NOMO-1 treated with DMSO at 0.1 percent for 48 hours (cell line): ENCODE measurements around the gene CDHR3.

Source experiments
- DNase-seq: peaks from one replicate; lab custom pipeline; 2025; ENCODE audit not compliant: unreplicated experiment; lab: John Stamatoyannopoulos, UW

The CDHR3 gene

GRCh38 chr7:106082087-106082854, 119.2 kb downstream of the CDHR3 start:
- no peak for DNase-seq
